Mesenchymal stem cell (in vitro differentiated cells and primary cell): ENCODE results near the gene HIPK2. TPM values are rescaled to one million over a fixed set of nuclear protein-coding genes. Genes with fewer than 3 reads are reported as not detected.
A peak's percentile ranks its signal among the peaks of the same experiment; 100 is the strongest.

Source experiments
- DNase-seq: peaks from one replicate; pipeline ENCODE4 v3.0.0-alpha.2; 2013
- H2AFZ ChIP-seq: one replicate; pipeline ENCODE4 v1.6.1; 2013; ENCODE audit warnings: low read depth, mild to moderate bottlenecking, control low read depth, inconsistent platforms, low read length, moderate library complexity
- H2AK5ac ChIP-seq: 2 replicates; pipeline ENCODE4 v1.6.1; 2013; ENCODE audit warnings: low read length, moderate library complexity, mild to moderate bottlenecking, inconsistent platforms; ENCODE audit not compliant: severe bottlenecking
- H2BK120ac ChIP-seq: one replicate; pipeline ENCODE4 v1.6.1; 2013; ENCODE audit warnings: low read depth, mild to moderate bottlenecking, inconsistent platforms, low read length, moderate library complexity
- H2BK12ac ChIP-seq, 2 experiments: one replicate each; pipeline ENCODE4 v1.6.1; 2013; ENCODE audit warnings: inconsistent platforms in 2 of 2, low read length in 2 of 2, mild to moderate bottlenecking in 2 of 2, moderate library complexity in 2 of 2, control low read depth in 1 of 2
- H2BK15ac ChIP-seq: one replicate; pipeline ENCODE4 v1.6.1; 2013; ENCODE audit warnings: mild to moderate bottlenecking, low read depth, inconsistent platforms; ENCODE audit not compliant: poor library complexity, severe bottlenecking
- H2BK5ac ChIP-seq: 2 replicates; pipeline ENCODE4 v1.6.1; 2013; ENCODE audit warnings: low read depth, mild to moderate bottlenecking, low read length, control low read depth, inconsistent platforms; ENCODE audit not compliant: poor library complexity, severe bottlenecking
- H3K14ac ChIP-seq, 2 experiments: one replicate each; pipeline ENCODE4 v1.6.1; 2013; ENCODE audit warnings: inconsistent platforms in 2 of 2, low read length in 2 of 2, control low read depth in 1 of 2, mild to moderate bottlenecking in 1 of 2, moderate library complexity in 1 of 2
- H3K18ac ChIP-seq, 2 experiments: one replicate each; pipeline ENCODE4 v1.6.1; 2013; ENCODE audit warnings: inconsistent platforms in 2 of 2, low read length in 2 of 2, control low read depth in 1 of 2, low read depth in 1 of 2, mild to moderate bottlenecking in 1 of 2
- H3K23ac ChIP-seq, 2 experiments: one replicate each; pipeline ENCODE4 v1.6.1; 2013; ENCODE audit warnings: inconsistent platforms in 2 of 2, low read length in 2 of 2, mild to moderate bottlenecking in 2 of 2, moderate library complexity in 2 of 2, control low read depth in 1 of 2
- H3K27ac ChIP-seq: 2 replicates; pipeline ENCODE4 v1.5.1; 2013; ENCODE audit warnings: mild to moderate bottlenecking, moderate library complexity, low read length, control low read depth, inconsistent platforms; ENCODE audit not compliant: poor library complexity, severe bottlenecking
- H3K27me3 ChIP-seq, 2 experiments: 2 replicates each; pipeline versions ENCODE4 v1.6.1 to v1.7.0; 2013; ENCODE audit warnings: low read length in 2 of 2, mild to moderate bottlenecking in 2 of 2, moderate library complexity in 2 of 2, control low read depth in 1 of 2, inconsistent platforms in 1 of 2; ENCODE audit not compliant: control insufficient read depth in 1 of 2, insufficient read depth in 1 of 2
- H3K36me3 ChIP-seq, 2 experiments: 2 replicates each; pipeline versions ENCODE4 v1.6.1 to v1.7.0; 2013; ENCODE audit warnings: low read length in 2 of 2, control low read depth in 1 of 2, inconsistent platforms in 1 of 2, low read depth in 1 of 2, mild to moderate bottlenecking in 1 of 2; ENCODE audit not compliant: insufficient read depth in 2 of 2, control insufficient read depth in 1 of 2
- H3K4ac ChIP-seq, 2 experiments: one replicate each; pipeline ENCODE4 v1.6.1; 2013; ENCODE audit warnings: inconsistent platforms in 2 of 2, low read length in 2 of 2, mild to moderate bottlenecking in 2 of 2, moderate library complexity in 2 of 2, control low read depth in 1 of 2, low read depth in 1 of 2
- H3K4me1 ChIP-seq: 2 replicates; pipeline ENCODE4 v1.6.1; 2013; ENCODE audit warnings: low read depth, low read length, control low read depth; ENCODE audit not compliant: control insufficient read depth, insufficient read depth
- H3K4me2 ChIP-seq: 2 replicates; pipeline ENCODE4 v1.6.1; 2013; ENCODE audit warnings: low read length, mild to moderate bottlenecking, inconsistent platforms; ENCODE audit not compliant: poor library complexity, severe bottlenecking
- H3K4me3 ChIP-seq, 2 experiments: 2 replicates each; pipeline versions ENCODE4 v1.5.1 to v1.7.0; 2013; ENCODE audit warnings: low read length in 2 of 2, mild to moderate bottlenecking in 2 of 2, control low read depth in 1 of 2, low read depth in 1 of 2; ENCODE audit not compliant: insufficient read depth in 1 of 2
- H3K79me1 ChIP-seq: replicated peaks from 2 replicates; pipeline ENCODE4 v1.6.1; 2013; ENCODE audit warnings: mild to moderate bottlenecking, control low read depth, low read length, inconsistent platforms; ENCODE audit not compliant: poor library complexity, severe bottlenecking
- H3K9ac ChIP-seq: 2 replicates; pipeline ENCODE4 v1.7.0; 2013; ENCODE audit warnings: mild to moderate bottlenecking, low read length, moderate library complexity
- H3K9me3 ChIP-seq: 2 replicates; pipeline ENCODE4 v1.7.0; 2013; ENCODE audit warnings: mild to moderate bottlenecking, low read length; ENCODE audit not compliant: control insufficient read depth
- H4K8ac ChIP-seq: one replicate; pipeline ENCODE4 v1.6.1; 2013; ENCODE audit warnings: inconsistent platforms, mild to moderate bottlenecking, low read length, moderate library complexity
- H4K91ac ChIP-seq: one replicate; pipeline ENCODE4 v1.6.1; 2013; ENCODE audit warnings: mild to moderate bottlenecking, low read length, inconsistent platforms
- WGBS: methylation state at CpG from one replicate; pipeline ENCODE4 v1.1.7; 2013; ENCODE audit warnings: mixed read lengths; 5-methylcytosine and 5-hydroxymethylcytosine counted together
- polyA plus RNA-seq, 2 experiments: library from polyadenylated mRNA; stranded (reverse); fragments of 200-250 nt; gene quantifications; one replicate each; pipeline ENCODE4 v1.2.3, GENCODE V29; 2013

Gene HIPK2
- polyA plus RNA-seq (2013, experiment 1 of 2), result 89.2 TPM
- 81.2 TPM for polyA plus RNA-seq (2013, experiment 2 of 2)

DNA sequence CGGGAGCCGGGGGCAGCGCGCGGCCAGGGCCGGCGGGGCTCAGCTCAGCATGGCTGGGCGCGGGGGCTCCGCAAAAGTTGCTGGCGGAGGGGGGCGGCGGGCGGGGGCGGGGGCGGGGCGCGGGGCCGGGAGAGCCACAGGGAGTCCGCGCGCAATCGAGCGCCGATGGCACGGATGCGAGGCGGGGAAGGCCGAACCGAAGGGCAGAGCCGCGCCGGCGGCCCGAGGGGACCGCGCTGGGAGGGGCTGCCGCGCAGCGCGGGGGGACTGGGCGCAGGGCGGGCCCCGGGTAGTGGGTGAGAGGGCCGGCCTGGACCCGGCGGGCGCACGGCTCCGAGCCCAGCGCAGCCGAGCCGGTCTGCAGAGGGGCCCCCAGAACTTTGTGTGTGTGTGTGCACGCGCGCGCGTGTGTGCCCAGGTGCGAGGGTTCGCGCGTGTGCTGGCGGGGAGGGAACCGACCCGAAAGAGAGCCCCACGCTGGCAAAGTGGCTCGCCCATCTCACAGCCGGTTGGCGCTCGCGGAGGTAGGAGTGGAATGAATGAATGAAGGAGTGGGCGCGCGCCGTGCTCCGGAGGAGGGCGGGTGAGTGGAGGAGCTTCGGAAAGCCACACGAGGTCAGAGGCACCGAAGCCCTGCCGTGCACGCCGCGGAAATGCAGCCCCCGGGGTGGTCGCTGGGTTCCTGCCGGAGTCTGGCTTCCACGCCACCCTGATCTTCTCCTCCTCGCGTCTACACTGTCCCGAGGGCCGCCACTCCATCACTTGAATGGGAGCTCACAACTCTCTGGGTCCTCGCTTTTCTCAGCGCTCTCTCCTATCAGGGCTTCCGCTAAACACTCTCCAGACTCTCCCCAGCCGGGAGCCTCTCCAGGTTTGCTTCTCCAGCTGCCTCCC, at the start of gene HIPK2:
HIPK2 (minus strand) TSS at position 51 of the 894 bp plus-strand sequence. CDS start 375 bp downstream, outside the sequence.
- peak within 1 kb of the TSS; percentile 91 to 93 for H3K18ac ChIP-seq
- WGBS, result 2% methylated on average over 42 of the region's 96 CpGs
- peaks cover 8% of the 10 kb centered on the region for H3K79me1 ChIP-seq
- H4K91ac ChIP-seq, result peak within 1 kb of the TSS; percentile 69
- peak within 1 kb of the TSS; percentile 98 for H2BK15ac ChIP-seq
- peaks cover 13% of the 10 kb centered on the region for H3K4me1 ChIP-seq
- H2BK12ac ChIP-seq, result peak within 1 kb of the TSS; percentile 63 to 91
- peak within 1 kb of the TSS; percentile 86 for H3K4me2 ChIP-seq
- peak within 1 kb of the TSS in 1 of 2 experiments; percentile 85 for H3K23ac ChIP-seq
- peak within 1 kb of the TSS; percentile 88 to 92 for H3K14ac ChIP-seq
- H3K4me3 ChIP-seq, result peak within 1 kb of the TSS; percentile 84 to 87
- H2BK120ac ChIP-seq, result peak within 1 kb of the TSS; percentile 98
- H2BK5ac ChIP-seq, result peak within 1 kb of the TSS; percentile 91
- no peaks in the 10 kb centered on the region for H3K27me3 ChIP-seq
- peak within 1 kb of the TSS; percentile 93 for H3K27ac ChIP-seq
- H3K36me3 ChIP-seq, result peaks cover 0 to 2% of the 10 kb centered on the region in 2 experiments
- peak within 1 kb of the TSS; percentile 88 for H3K9ac ChIP-seq
- H2AK5ac ChIP-seq, result no peak within 1 kb of the TSS
- peak within 1 kb of the TSS; percentile 82 for H2AFZ ChIP-seq
- H4K8ac ChIP-seq, result peak within 1 kb of the TSS; percentile 61
- H3K9me3 ChIP-seq, result no peaks in the 10 kb centered on the region
- peak; percentile 79 for DNase-seq
- H3K4ac ChIP-seq, result peak within 1 kb of the TSS; percentile 80 to 95

DNA sequence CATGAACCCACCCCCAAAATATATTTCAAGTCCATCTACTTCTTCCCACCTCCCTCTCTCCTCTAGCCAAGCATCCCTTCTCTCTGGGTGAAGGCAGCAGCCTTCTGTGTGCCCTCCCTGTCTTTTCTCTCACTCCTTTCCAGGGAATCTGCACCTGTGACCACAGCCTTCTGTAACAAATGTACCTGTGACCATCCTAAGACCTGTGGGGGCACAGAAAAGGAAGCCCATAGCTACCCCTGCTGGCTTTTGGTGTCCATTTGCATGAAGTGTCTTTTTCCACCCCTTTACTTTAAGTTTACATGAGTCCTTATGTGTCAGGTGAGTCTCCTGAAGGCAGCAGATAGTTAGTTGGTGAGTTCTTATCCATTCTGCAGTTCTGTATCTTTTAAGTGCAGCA, 49.2 kb upstream of the HIPK2 start:
- peak overlapping the region; percentile 98 for H2AK5ac ChIP-seq
- peak overlapping the region; percentile 40 to 50 for H2BK12ac ChIP-seq
- H3K4me1 ChIP-seq, result peaks cover 25% of the 10 kb centered on the region
- no peaks in the 10 kb centered on the region for H3K9me3 ChIP-seq
- DNase-seq, result no peak
- H3K14ac ChIP-seq, result no peak overlapping the region
- no peak overlapping the region for H4K91ac ChIP-seq
- H2AFZ ChIP-seq, result no peak overlapping the region
- no peak overlapping the region for H3K23ac ChIP-seq
- no peak overlapping the region for H3K9ac ChIP-seq
- no peaks in the 10 kb centered on the region for H3K36me3 ChIP-seq
- no peak overlapping the region for H3K18ac ChIP-seq
- H3K79me1 ChIP-seq, result peaks cover 8% of the 10 kb centered on the region
- H3K4me2 ChIP-seq, result no peak overlapping the region
- H2BK120ac ChIP-seq, result no peak overlapping the region
- H3K4ac ChIP-seq, result no peak overlapping the region
- no peak overlapping the region for H2BK15ac ChIP-seq
- no peak overlapping the region for H3K4me3 ChIP-seq
- no peak overlapping the region for H3K27ac ChIP-seq
- H2BK5ac ChIP-seq, result peak overlapping the region; percentile 51
- peaks cover 0 to 45% of the 10 kb centered on the region in 2 experiments for H3K27me3 ChIP-seq
- no peak overlapping the region for H4K8ac ChIP-seq

DNA sequence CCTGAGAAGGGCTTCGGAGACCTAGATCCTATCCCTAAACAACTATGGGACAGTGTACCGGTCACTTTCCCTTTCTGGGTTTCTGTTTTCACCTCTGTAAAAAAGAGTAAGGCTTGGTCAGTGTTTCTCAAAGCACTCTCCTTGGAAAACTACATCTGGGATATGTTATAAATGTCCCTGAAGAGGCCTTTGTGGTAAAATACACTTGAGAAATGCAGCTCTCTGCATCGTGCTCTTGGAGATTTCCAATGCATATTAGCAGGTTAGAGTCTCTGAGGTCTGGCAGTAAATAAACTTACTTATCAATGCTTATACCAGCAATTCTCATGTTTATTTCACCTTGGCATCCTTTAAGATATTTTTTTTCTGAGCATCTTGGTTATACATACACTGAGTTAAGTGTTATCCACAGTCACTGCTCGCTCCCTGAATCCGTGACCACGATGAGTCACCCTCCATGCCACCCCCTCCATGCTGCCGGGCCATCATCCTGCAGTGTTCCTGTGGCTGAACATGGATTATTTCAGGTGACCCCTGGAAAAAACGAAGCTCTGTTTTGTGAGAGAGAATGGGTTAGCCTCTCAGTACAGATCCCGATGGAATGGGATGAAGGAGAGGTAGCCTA, 48.0 kb upstream of the HIPK2 start:
- DNase-seq, result peak; percentile 87
- Histone ChIP-seq H3K79me1 (peaks cover 8% of the 10 kb centered on the region), H3K4me3 (no peak overlapping the region), H2BK15ac (peak overlapping the region; percentile 67), H3K27me3 (peaks cover 0 to 57% of the 10 kb centered on the region in 2 experiments), H4K8ac (peak overlapping the region; percentile 79), H3K14ac (peak overlapping the region in 1 of 2 experiments; percentile 75), H3K36me3 (no peaks in the 10 kb centered on the region), H3K9ac (no peak overlapping the region), H2BK12ac (peak overlapping the region; percentile 90 to 97), H2AK5ac (peak overlapping the region; percentile 99), H3K9me3 (peaks cover 4% of the 10 kb centered on the region), H3K4me2 (peak overlapping the region; percentile 18), H3K4ac (peak overlapping the region in 1 of 2 experiments; percentile 24), H3K18ac (peak overlapping the region; percentile 89 to 94), H2BK120ac (peak overlapping the region; percentile 75), H3K4me1 (peaks cover 23% of the 10 kb centered on the region), H2BK5ac (peak overlapping the region; percentile 71), H3K27ac (peak overlapping the region; percentile 82), H3K23ac (no peak overlapping the region), H4K91ac (peak overlapping the region; percentile 3), H2AFZ (no peak overlapping the region)
- 14% methylated on average over 6 of the region's 9 CpGs for WGBS
